ENCODE measurements around the gene FEM1B.

FEM1B gene

DNA sequence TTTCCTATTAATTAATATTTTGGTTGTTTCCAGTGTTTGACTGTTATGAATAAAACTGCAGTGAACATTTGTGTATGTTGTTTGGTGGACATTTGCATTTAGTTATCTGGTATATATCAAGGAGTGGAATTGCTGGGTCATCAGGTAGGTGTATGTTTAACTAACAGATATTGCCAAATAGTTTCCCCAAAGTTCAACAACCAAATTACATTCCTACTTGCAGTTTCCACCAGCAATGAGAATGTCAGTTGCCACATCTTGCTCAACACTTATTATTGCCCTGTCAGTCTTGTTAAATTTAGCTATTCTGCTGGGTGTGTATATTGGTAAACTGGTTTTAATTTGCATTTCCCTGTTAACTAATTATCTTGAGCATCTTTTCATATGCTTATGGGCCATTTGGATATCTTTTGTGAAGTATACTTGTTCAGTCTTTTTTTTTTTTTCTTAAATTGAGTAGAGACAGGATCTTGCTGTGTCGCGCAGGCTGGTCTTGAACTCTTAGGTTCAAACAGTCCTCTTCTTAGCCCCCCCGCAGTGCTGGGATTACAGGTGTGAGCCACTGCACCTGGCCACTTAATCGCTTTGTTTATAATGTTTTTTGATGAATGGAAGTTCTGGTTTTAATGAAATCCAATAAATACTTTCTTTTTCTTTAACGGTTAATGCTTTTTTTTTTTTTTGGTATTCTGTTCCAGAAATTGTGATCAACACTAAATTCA, 7.9 kb downstream of the FEM1B start:
- DNase-seq (ENCODE audit: low spot score), result no peak

DNA sequence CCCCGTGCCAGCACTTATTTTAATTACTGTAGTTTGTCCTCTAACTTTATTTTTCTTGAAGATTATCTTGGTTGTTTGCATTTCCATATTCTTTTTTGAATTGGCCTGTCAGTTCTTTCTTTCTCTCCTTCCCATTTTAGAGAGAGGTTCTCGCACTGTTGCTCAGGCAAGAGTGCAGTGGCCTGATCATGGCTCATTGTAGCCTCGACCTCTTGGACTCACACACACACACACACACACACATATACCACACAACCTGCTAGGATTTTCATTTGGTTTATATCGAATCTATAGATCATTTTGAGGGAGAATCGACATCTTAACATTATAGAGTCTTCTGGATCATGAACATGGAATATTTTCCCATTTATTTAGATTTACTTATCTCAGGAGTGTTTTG, 8.7 kb downstream of the FEM1B start:
- no peak for DNase-seq (ENCODE audit: low spot score)

DNA sequence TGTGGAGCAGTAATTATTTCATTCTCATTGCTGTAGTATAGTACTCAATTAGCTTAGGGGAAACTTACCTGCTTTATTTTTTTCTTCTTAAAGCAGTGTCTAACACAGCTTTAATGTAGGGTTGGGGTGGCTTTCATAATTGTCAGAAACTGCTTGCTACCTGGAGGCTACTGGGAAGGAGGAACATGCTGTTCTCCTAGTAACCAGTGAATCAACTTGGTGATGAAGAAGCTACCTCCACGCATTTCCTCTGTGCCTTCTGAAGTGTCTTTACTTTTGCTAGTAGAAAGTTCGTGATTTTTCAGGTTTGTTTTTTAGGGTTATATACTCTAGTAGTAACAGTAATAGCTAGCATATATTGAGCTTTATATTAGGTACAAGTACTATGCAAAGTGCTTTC, 11.5 kb downstream of the FEM1B start:
- DNase-seq (ENCODE audit: low spot score), result no peak

DNA sequence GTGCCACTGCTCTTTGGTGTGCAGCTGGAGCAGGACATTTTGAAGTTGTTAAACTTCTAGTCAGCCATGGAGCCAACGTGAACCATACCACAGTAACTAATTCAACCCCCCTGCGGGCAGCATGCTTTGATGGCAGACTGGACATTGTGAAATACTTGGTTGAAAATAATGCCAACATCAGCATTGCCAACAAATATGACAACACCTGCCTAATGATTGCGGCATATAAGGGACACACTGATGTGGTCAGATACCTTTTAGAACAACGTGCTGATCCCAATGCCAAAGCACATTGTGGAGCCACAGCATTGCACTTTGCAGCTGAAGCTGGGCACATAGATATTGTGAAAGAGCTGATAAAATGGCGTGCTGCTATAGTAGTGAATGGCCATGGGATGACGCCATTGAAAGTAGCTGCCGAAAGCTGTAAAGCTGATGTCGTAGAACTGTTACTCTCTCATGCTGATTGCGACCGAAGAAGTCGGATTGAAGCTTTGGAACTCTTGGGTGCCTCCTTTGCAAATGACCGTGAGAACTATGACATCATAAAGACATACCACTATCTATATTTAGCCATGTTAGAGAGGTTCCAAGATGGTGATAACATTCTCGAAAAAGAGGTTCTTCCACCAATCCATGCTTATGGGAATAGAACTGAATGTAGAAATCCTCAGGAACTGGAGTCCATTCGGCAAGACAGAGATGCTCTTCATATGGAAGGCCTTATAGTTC, 12.2 kb downstream of the FEM1B start:
- no peak for DNase-seq (ENCODE audit: low spot score)

DNA sequence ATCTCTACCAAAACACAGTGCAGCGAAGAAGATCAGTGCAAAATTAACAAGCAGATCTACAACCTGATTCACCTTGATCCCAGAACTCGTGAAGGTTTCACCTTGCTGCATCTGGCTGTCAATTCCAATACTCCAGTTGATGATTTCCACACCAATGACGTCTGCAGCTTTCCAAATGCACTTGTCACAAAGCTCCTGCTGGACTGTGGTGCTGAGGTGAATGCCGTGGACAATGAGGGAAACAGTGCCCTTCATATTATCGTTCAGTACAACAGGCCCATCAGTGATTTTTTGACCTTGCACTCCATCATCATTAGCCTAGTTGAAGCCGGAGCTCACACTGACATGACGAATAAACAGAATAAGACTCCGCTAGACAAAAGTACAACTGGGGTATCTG, 13.2 kb downstream of the FEM1B start:
- no peak for DNase-seq (ENCODE audit: low spot score)

DNA sequence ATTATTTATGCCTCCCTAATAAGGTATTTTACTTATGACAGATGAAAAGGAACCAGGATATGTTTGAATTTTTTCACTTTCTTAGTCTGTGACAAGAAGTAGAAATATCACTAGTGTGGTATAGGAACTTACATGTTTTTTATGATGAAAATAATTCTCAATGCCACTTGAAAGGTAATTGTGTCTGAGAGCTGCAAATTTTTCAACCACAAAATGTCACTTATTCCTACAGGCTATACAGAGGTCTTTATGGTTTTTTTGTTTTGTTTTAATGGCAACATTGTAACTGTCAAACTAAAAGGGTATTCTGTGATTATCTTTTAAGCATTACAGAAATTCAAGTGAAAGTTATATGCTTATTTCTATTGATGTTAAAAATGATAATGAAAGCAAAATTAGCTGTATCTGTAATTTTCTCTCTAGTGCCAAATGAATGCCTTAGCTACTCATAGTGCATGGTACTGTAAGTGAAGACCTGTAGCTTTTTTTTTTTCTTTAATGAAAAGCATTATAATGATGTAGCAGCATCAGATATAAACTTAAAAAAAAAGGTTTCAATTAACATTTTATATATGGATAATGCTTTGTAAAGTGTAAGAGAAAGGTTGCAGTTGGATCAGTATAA, 14.7 kb downstream of the FEM1B start:
- DNase-seq (ENCODE audit: low spot score), result no peak

DNA sequence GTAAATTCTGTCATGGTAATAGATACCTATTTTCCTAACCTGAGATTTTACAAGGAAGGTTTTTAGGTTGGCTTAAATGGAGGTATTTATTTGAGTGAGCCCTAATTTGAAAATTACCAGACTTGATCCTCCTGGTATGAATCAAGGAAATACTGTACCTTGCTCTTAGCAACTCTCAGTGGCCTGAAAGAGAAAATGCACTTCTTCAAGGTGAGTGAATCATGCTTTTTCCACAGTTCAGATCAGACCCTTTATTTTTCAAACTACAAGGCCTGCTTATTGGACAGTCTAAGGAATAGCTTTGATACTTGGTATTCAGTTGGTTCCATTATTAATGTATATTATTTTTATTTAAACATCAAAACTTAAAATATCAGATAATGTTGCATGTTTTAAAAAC, 15.4 kb downstream of the FEM1B start:
- no peak for DNase-seq (ENCODE audit: low spot score)

DNA sequence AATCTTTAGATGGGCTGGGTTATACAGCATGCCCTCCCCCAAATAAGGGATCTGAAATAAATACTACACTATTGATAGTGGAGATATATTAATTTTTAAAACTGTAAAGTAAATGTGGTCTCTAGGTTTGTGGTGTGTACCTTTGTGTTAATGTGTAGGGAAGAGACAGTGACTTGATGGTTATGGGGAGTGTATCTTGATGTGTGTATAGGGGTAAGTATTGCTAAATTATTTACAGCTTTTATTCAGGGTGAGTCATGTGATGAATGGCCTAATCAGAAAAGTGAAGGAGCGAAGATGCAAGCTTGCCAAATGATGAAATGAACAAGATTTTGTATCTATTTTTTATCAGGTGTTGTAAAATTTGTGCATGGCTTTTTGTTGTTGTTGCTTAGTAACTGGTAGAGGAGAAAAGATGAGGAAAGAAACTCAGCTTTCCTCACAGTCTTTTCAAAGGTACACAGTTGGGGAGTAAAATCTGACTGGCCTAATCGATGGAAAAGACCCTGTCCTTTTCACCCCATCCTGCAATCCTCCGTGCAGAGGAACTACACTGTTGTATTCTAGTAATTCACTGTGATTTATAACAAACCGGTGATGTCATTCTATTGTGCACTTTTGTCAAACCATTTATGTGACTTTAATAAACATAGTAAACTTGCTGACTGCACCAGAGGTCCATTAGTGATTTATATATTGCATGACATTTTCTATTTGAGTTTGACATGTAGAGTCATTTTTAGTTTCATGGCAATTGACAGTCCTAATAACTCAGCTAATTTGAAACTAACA, 17.7 kb downstream of the FEM1B start:
- no peak for DNase-seq (ENCODE audit: low spot score)

DNA sequence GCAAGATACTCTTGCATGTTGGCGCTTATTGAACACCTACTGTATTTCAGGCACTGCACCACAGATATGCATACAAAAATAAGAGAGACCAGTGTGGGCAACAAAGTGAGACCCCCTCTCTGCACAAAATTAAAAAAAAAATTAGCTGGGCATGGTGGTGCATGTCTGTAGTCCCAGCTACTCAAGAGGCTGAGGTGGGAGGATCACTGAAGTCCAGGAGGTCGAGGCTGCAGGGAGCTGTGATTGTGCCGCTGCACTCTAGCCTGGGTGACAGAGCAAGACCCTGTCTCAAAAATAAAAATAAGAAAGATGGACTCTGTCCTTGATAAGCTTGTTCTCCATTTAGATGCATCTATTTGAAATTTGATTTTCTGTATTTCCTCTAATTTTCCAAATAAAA, 20.8 kb downstream of the FEM1B start:
- no peak for DNase-seq (ENCODE audit: low spot score)

DNA sequence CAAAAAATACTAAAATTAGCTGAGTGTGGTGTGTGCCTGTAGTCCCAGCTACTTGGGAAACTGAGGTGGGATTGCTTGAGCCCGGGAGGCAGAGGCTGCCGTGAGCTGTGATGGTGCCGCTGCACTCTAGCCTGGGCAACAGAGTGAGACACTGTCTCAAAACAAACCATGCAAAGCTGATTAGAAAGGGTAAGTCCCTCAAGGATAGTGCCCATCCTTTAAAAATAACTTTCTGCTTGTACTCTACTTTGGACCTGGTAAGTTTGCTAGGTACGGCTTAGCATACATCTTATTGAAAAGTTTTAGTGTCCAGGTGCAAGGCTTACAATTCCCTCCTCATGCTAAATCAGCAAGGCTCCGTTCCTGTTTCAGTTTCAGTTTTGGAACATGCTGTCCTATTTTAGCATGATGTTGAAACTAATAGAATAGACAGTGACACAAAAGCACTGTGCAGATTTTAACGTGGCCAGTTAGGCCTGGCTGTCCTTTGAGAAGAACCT, 21.4 kb downstream of the FEM1B start:
- no peak for DNase-seq (ENCODE audit: low spot score)

DNA sequence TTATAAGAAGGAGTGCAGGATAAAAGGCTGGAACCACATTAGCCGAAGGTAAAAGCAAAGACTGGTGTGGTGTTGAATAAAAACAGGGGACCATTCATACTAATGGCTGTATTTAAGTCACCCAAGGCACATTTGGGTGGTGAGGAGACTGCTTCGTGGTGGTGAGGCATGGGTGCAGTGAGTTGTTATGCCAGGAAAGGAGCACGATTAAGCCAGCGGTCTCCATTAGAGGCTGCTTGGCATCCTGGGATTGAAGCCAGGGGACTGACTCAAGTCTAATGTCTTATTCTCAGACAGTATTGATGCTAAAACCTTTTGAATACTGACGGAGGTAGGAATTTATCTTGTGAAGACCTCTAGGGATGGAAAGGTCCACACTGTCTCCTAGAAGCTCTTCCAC, 21.9 kb downstream of the FEM1B start:
- DNase-seq (ENCODE audit: low spot score), result no peak

DNA sequence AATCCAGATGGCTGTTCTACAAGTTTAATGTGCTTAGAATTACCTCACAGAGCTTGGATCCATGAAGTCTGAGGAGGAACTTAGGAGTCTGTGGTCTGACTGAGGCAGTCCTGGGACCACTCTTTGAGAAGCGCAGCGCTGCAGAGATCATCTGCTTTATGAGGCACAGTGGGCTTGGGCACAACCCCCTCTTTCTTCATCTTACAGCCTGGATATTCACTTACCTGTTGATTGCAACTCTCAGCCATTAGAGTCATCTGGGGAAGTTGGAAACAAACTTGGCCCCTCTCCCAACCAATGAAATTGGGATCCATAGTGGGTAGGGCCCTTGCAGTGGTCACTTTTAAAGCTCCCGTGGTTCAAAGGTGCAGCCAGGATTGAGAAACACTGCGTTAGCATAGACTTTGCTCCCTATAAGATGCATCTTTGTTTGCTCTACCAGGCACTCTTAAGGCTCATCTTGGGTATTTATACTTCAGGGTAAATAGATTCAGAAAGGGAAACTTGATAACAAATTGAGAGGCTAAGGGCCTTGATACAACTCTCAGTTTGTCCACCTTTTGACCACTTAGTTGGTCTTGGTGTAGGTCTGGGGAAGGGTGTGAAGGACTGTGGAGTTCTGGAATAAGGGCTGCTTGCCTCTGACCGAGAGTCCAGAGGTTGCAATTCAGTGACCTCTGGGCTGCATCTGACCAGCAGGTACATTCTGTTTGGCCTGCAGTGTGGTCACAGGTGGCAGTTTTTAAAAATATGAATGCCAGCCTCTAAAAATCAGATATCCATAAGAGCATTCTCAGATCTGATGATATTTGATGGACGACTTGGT, 22.8 kb downstream of the FEM1B start:
- no peak for DNase-seq (ENCODE audit: low spot score)

DNA sequence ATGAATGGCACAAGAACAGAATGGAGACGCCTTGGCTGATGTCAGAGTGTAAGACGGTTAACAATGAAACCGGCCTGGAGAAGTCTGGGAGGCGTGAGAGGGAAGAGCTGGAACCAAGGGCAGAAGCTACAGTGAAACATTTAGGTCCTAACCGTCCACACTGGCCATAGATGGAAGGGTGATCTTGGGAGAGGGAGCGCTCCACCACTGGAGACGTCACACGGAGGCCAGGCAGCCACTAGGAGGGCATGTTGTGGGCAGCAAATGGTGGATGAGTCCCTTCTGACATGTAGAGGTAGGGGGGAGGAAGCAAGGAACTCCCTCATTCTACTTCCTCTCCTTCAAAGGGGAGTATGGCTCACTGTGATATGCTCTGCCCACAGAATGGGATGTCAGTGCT, 23.8 kb downstream of the FEM1B start:
- DNase-seq (ENCODE audit: low spot score), result peak; percentile 0

DNA sequence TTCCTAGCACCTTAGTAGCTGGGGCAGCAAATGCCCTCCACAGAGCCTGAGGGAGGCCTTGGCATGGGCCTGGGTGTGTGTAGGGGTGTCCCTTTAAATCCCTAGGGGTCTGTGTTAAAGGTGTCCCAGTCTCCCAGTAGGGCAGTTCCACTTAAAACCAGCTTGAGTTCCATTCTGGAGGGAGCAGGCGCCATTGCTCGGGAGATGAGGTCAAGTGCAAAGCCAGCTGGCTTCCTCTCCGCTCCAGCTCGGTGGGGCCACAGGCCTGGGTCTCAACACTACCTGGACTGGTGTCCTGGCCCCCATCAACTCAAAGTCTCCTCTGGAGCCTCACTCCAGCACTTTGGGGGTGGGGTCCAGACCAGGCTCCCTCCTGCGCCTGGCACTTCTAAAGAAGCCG, 25.2 kb downstream of the FEM1B start:
- peak; percentile 0 for DNase-seq (ENCODE audit: low spot score)

DNA sequence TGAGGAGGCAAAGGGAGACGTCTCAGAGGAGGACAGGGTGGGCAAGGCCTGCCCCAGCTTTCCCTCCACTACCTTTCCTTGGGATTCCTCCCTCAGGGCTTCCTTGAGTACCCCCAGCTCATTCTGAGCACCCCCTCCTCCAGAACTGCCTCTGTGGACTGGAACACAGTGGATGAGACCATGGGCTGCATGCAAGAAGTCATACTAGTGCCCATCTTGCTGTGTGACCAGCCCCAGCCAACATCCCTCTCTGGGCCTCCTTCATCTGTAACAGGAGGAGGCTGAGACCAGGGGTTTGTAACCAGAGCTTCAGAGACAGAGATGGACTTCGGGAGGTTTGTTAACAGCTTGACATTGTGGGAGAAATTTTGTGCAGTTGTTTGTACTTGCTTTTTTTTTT, 25.6 kb downstream of the FEM1B start:
- peak; percentile 0 for DNase-seq (ENCODE audit: low spot score)

DNA sequence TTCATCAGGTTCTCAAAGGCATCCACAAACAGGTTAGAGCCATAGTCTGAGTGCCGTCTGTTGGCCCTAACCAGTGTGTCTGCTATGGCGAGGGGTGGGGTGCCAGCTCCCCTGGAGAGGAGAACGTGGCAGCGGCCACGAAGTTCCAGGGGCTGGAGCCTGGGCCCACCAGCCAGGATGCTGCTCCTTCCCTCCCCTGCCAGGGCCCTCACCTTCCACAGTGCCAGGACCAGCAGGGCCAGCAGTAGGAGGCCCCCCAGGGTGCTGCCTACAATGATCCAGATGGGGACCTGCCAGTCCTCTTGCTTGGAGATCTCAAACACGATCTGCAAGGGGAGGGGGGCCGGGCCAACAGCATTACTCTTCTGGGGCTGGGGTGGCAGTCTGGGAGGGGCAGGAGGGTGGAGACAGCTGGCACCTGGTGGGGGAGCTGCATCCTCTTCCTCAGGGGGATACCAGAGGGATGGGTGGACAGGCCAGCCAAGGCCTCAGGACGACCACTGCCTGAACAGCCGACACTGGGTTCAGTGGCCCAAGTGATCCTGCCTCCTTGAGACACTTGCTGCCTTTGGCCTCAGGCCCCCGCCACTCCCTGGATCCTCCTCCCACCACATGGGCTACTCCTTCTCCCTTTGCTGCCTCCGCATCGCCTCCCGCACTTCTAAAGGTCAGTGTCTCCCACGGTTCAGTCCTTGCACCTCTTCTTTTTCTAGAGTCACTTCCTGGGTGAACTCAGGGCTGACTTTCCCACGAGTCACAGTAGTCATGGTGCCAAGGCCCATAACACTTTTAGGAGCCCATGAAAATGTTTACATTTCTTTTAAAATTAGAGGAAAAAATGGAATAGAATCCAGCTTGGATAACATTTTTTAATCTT, 26.3 kb downstream of the FEM1B start:
- peak; percentile 14 for DNase-seq (ENCODE audit: low spot score)

DNA sequence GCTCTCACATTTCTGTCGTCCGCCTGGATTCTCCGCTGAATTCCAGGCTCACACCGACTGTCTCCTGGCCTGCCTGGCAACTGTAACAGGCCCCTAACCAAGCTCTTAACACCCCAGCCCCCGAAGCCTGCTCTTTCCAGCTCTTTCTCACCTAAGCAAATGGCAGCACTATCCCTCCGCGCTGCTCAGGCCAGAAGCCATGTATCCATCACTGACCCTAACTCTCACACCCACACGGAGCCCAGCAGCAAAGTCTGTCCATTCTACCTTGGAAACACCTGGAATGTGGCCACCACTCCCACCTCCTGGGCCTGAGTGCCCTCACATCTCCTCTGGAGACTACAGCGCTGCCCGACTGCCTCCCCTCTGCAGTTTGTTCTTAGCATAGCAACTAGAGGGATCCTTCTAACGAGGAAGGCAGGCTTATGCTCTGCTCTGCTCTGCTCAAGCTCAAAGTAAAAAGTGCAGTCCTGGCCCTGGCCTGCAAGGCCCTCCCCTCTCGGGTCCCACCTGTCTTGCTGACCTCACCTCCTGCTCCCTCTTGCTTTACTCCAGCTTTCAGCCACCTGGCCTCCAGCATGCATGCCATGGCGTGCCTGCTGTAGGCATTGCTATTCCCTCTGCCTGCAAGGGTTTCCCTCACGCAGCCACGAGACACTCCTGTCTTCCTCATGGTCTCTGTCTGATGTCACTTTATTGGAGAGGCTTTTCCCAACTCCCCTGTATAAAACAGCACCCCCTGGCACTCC, 27.2 kb downstream of the FEM1B start:
- peak; percentile 0 for DNase-seq (ENCODE audit: low spot score)

DNA sequence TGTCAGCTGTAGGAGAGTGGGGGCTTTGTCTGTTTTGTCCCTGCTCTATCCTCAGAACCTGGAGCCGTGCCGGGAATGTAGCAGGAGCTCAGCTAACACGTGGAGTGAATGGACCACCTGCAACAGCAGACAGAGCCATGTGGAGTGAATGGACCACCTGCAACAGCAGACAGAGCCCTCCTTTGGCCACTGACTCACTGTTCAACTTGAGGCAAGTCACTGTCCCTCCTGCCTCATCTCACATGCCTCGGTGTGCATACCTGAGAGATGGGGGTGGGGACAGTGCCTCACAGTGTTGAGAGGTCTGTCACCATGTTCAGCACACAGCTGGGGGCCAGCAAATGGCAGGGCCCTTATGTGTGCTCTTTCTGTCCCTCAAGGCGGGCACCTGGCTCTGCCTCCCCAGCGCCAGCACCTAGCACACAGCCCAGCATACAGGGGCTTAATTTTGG, 27.9 kb downstream of the FEM1B start:
- no peak for DNase-seq (ENCODE audit: low spot score)

DNA sequence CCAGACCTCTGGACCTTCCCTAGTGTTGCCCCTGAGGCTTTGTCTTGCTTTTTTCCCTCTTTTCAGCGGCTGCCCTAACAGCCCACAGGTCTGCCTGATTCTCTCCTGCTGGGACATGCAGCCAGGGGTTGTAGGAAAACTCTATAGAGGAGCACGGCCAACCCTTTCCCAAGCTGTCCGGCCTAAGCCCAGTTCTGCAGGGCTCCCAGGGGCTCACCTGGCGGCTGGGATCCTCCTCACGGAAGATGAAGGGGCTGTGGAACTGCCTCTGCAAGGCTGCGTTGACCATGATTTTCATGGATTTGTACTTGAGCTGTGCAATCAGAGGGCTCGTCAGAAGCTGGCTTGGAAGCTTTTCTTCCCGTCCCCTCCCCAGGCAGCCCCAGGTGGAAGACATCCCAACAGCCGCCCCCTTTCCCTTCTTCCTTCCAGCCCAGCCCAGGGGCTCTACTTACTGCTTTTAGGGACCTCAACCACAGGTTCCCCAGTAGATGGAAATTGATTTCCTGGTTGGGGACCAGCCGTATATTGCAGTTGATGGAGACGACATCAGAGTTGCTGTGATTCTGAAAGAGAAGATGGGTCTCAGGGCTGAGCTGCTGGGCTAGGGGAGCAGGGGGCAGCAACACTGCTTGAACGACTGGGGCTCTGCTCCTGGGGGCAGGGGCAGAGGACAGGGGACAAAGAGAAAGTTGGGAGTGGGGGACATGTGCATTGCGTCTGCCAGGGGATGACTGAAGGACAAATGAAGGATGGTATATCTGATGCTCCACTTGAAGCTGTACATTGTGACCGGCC, 29.8 kb downstream of the FEM1B start:
- DNase-seq (ENCODE audit: low spot score), result peak; percentile 0

Measured in hepatic stellate cell (primary cell).